Choroid plexus epithelial cell (primary cell): ENCODE results near the gene PRSS12.
A peak's percentile ranks its signal among the peaks of the same experiment; 100 is the strongest.

Experiments
- DNase-seq: peaks from one replicate; pipeline ENCODE4 v3.0.0-alpha.2; 2010; ENCODE audit warnings: low read depth
- H3K4me3 ChIP-seq: 2 replicates; pipeline ENCODE4 v1.5.1; 2011; ENCODE audit warnings: low read depth, mild to moderate bottlenecking, control low read depth, low read length, moderate library complexity
- CTCF ChIP-seq: conservative IDR thresholded peaks from 2 replicates; pipeline ENCODE4 v1.5.1; 2011; ENCODE audit warnings: low read depth, mild to moderate bottlenecking, control low read depth, inconsistent platforms, low read length, moderate library complexity

The PRSS12 gene

GRCh38 chr4:118390121-118390520 is 37.3 kb upstream of the PRSS12 start:
- TF ChIP-seq CTCF = no peak
- H3K4me3 ChIP-seq = no peak overlapping the region
- no peak for DNase-seq

GRCh38 chr4:118389721-118390120 is 36.9 kb upstream of the PRSS12 start:
- TF ChIP-seq CTCF = no peak
- DNase-seq = no peak
- no peak overlapping the region for H3K4me3 ChIP-seq

GRCh38 chr4:118388606-118389005 is 35.8 kb upstream of the PRSS12 start:
- no peak overlapping the region for H3K4me3 ChIP-seq
- DNase-seq = no peak
- no peak for TF ChIP-seq CTCF

GRCh38 chr4:118381902-118382301 is 29.1 kb upstream of the PRSS12 start:
- H3K4me3 ChIP-seq = no peak overlapping the region
- no peak for DNase-seq
- no peak for TF ChIP-seq CTCF

- no peak for TF ChIP-seq CTCF
- H3K4me3 ChIP-seq = no peak overlapping the region
- DNase-seq = peak; percentile 85
These were observed 20.9 kb upstream of the PRSS12 start for GRCh38 chr4:118373614-118374255.

- TF ChIP-seq CTCF = no peak
- no peak overlapping the region for H3K4me3 ChIP-seq
- DNase-seq = no peak
These were observed 19.4 kb upstream of the PRSS12 start for GRCh38 chr4:118372251-118372650.

GRCh38 chr4:118369231-118369630 is 16.4 kb upstream of the PRSS12 start:
- no peak overlapping the region for H3K4me3 ChIP-seq
- no peak for DNase-seq
- no peak for TF ChIP-seq CTCF
